Fibroblast of pulmonary artery (primary cell): ENCODE data around the gene SGPL1.

Experiments used
- DNase-seq: peaks from one replicate; pipeline ENCODE4 v3.0.0-alpha.2; 2010; ENCODE audit warnings: low read depth
- H3K4me3 ChIP-seq: replicated peaks from 2 replicates; pipeline ENCODE4 v1.5.1; 2011; ENCODE audit warnings: low read depth, mild to moderate bottlenecking, control low read depth, low read length, moderate library complexity
- TF ChIP-seq, protein P1 (sequence below): IDR thresholded peaks from 2 replicates; pipeline ENCODE4 v1.5.1; 2011; ENCODE audit warnings: mild to moderate bottlenecking, control low read depth, low read length, inconsistent platforms; ENCODE audit errors: missing control alignments

Gene SGPL1

DNA sequence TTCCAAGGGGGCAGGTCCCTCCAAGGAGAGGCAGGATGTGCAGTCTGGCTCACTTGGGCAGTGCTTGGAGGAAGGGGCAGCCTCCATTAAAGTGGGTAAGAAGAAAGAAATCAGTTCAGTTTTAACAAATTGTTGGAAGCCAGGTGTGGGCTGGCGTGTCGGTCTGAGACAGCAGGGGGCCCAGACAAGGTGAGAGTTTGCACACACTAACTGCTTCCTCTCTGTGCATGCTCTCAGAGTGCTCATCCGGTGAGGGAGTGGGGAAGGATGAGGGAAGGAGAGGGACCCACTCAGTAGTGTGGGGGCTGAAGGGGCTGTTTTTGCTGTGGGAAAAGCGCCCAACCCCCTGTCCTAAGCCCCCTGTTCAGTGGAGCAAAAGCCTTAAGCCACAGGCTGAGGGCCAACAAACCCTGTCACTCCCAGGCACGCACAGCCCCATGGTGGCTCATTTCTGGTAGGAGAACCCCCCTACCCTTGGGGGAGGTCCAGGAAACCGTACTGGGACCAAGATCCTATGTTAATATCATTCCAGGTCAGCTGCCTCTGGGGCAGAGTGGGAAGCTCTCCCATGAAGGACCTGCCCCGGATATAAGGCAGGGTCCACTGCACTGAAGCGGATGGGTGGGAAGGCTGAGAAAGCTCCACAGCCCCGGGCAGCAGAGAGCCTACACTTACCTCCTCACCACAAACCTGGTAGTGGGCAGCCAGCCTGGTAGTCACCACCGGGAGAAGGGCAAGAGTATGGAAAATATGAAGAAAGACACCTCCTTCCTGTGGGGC is 77.7 kb downstream of the SGPL1 start:
- TF ChIP-seq, protein P1, sequence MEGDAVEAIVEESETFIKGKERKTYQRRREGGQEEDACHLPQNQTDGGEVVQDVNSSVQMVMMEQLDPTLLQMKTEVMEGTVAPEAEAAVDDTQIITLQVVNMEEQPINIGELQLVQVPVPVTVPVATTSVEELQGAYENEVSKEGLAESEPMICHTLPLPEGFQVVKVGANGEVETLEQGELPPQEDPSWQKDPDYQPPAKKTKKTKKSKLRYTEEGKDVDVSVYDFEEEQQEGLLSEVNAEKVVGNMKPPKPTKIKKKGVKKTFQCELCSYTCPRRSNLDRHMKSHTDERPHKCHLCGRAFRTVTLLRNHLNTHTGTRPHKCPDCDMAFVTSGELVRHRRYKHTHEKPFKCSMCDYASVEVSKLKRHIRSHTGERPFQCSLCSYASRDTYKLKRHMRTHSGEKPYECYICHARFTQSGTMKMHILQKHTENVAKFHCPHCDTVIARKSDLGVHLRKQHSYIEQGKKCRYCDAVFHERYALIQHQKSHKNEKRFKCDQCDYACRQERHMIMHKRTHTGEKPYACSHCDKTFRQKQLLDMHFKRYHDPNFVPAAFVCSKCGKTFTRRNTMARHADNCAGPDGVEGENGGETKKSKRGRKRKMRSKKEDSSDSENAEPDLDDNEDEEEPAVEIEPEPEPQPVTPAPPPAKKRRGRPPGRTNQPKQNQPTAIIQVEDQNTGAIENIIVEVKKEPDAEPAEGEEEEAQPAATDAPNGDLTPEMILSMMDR, result no peak
- no peak overlapping the region for H3K4me3 ChIP-seq
- no peak for DNase-seq

DNA sequence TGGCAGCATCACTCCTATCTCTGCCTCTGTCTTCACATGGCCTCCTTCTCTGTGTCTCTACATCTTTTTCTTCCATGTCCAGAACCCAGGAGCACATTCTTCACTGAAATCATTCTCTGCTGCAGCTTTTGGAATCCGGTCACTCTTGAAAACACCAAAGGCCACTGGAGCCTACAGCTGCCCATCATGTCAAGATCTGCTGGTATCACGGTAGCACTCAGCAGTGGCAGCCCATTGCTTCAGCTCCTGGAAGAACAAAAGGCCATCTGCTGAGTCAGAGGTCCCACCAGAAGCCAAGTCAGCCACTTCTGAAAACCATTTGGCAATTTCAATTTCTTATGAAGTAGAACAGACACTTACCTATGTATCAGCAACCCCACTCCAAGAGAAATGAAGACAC is 78.7 kb downstream of the SGPL1 start:
- TF ChIP-seq, protein P1, result no peak
- H3K4me3 ChIP-seq, result no peak overlapping the region
- no peak for DNase-seq

DNA sequence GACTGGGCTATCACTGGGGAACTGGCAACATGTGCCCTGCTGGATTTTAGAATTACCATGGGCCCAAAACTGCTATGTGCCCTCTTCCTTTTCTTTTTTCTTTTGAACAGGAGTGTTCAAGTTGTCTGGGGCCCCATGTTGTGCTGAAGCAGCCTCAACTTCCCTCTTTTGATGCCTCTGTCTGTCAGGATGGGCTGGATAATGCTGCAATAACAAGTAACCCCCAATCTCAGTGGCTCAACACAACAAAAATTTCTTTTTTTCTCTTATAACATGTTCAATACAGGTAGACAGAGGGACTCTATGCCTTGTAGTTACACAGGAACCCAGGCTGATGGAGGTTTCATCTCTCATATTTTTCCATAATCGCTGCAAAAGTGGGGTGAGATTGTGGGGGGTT is 80.8 kb downstream of the SGPL1 start:
- TF ChIP-seq, protein P1, result no peak
- no peak for DNase-seq
- H3K4me3 ChIP-seq, result no peak overlapping the region

DNA sequence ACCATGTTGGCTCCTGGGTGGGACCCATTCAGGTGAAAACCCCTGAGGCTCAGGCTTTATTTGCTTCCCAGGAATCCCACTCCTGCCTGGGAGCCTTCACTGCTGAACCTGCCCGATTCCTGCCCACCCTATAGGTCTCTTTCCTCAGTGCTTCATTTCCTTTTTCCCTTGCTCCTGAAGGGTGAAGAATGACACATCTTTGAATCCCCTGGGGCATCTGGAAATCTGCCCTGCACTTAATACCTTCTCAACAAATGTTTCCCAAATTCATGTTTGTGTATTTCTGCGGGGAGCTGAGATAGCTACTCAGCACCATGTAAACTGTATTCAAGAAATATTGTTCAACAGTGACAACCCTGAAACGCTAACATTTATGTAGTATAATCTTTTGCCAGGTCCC is 82.9 kb downstream of the SGPL1 start:
- TF ChIP-seq, protein P1, result no peak
- H3K4me3 ChIP-seq, result no peak overlapping the region
- no peak for DNase-seq

DNA sequence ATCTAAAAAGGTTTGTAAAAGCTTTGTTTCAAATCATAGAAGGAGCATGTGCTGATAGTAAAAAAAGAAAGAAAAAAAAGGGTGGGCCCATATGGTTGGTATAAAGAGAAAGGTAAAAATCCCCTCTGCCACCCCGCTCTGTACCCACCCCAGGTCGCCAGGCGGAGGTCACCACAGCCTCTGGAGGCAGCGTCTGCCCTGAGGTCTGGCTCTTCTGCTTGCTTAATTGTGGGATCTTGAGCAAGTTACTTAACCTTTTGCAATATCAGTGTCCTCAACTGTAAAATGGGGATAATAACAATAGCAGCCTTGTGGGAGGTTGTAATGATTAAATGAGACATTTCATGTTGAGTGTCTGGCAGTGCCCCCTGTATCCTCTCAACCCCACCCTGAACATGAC is 83.3 kb downstream of the SGPL1 start:
- no peak overlapping the region for H3K4me3 ChIP-seq
- TF ChIP-seq, protein P1, result no peak
- DNase-seq, result no peak

DNA sequence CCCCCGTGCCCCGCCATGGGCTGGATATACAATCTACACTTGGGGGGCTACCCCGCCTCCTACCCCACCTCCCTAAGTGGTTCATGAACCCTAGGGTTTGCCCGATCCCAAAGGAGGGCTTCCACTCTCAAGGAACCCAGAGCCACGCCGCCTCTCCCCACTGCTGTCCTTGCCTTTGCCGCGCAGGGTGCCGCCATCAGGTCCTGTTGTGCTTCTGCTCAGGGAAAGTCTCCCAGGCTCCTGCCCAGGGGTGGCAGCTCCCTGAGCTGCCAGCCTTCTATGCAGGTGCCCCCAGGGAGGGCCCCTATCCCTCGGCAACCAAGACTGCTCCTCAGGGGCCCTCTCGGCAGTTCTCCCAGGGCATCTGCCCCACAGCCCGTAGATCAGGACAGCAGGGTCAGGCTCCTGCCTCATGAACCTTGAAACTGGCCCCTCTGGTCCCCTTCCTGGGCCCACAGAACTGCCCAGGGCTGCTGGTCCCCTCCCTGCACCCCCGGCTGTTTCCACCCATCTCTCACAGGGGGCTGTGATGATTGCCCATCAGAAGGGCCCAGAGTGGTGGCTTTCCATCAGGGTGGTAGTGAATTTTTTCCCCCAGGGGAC is 85.6 kb downstream of the SGPL1 start:
- no peak for DNase-seq
- no peak overlapping the region for H3K4me3 ChIP-seq
- TF ChIP-seq, protein P1, result no peak
